NCI-H1417 treated with DMSO at 0.1 percent for 48 hours (cell line): Measurements from ENCODE around the gene FLOT1.
"Not testable (repeated sequence)": the region's sequence is repeated elsewhere in the genome, so short reads cannot be mapped to it uniquely, and the experiment has no call there.

Source experiments
- DNase-seq: peaks from one replicate; lab custom pipeline; 2025; lab: John Stamatoyannopoulos, UW

Gene FLOT1

DNA sequence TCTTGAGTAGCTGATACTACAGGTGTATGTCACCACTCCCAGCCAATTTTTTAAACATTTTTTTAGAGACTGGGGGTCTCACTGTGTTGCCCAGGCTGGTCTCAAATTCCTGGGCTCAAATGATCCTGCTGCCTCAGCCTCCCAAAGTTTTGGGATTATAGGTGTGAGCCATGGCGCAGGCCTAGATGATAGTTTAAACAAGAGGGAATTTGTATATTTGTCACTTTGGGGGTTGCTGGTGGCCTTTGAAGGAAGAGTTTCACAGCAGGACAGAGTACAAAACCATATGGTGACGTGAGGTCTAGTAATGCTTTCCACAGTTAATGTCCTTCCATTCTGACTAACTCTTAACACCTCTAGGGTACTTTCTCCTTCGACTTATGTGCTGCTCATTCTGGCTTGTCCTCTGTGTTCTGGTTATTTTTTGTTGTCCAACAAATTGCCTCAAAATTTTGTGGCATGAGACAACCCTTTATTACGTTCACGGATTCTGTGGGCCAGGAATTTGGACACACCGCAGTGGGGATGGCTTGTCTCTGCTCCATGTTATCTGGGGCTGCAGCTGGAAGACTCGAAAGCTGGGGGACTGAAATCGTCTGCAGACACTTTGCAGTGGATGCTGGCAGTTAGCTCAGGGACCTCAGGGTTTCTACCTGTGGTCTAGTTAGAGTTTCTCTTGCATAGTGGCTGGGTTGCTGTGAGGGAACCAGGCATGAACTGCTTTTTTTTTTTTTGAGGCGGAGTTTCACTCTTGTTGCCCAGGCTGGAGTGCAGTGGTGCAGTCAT lies 24.9 kb upstream of the FLOT1 start:
- DNase-seq: no peak

DNA sequence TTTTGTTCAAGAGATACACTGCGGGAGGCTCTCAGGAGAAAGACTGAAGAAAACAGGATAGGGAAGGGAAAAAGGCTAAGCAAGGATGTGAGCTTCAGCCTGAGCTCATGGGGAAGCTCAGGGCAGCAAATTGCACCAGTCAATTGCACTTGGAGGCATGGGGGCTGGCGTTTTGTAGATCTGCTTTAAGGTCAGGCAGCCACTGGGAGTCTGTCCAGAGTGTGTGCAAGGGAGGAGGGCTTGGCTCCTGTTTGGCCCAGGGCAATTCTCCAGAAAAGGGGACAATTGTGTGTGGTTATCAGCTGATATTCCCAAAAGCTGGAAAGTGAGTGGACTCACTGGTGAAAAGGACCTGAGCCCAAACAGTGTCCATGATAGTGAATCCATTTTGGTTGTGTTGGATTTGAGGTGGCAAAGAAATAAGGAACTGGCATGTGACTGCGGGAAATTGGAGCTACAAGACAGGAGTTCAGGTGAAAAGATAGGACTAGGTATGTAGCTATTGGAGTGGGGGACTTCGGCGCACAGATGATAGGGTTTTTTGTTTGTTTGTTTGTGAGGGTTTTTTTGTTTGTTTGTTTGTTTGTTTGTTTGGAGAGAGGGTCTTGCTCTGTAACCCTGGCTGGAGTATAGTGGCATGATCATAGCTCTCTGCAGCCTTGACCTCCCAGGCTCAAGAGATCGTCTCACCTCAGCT lies 24.1 kb upstream of the FLOT1 start:
- DNase-seq: no peak

DNA sequence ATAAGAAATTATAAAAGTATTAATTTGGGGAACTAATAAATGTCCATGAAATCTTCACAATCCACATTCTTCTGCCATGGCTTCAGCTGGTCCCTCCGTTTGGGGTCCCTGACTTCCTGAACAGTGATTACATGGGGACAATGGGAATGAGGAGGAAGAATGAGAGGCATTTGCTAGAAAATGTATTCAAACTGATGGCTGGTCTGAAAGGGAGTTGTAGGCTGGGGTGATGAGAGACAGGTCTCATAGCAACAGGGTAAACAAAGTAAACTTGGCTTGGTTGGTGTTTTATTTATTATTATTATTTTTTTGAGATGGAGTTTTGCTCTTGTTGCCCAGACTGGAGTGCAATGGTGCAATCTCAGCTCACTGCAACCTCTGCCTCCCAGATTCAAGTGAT lies 23.0 kb upstream of the FLOT1 start:
- not testable (repeated sequence) for DNase-seq

DNA sequence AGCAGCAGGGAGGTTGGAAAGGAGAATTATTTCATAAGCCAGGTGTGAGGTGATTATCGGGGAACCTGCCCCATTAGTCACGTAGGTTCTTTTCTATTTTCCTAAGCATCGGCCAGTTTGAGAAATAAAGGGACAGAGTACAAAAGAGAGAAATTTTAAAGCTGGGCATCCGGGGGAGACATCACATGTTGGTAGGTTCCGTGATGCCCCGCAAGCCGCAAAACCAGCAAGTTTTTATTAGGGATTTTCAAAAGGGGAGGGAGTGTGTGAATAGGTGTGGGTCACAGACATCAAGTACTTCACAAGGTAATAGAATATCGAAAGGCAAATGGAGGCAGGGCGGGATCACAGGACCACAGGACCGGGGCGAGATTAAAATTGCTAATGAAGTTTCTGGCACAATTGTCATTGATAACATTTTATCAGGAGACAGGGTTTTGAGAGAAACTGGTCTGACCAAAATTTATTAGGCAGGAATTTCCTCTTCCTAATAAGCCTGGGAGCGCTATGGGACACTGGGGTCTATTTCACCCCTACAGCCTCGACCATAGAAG lies 22.1 kb upstream of the FLOT1 start:
- DNase-seq: not testable (repeated sequence)

DNA sequence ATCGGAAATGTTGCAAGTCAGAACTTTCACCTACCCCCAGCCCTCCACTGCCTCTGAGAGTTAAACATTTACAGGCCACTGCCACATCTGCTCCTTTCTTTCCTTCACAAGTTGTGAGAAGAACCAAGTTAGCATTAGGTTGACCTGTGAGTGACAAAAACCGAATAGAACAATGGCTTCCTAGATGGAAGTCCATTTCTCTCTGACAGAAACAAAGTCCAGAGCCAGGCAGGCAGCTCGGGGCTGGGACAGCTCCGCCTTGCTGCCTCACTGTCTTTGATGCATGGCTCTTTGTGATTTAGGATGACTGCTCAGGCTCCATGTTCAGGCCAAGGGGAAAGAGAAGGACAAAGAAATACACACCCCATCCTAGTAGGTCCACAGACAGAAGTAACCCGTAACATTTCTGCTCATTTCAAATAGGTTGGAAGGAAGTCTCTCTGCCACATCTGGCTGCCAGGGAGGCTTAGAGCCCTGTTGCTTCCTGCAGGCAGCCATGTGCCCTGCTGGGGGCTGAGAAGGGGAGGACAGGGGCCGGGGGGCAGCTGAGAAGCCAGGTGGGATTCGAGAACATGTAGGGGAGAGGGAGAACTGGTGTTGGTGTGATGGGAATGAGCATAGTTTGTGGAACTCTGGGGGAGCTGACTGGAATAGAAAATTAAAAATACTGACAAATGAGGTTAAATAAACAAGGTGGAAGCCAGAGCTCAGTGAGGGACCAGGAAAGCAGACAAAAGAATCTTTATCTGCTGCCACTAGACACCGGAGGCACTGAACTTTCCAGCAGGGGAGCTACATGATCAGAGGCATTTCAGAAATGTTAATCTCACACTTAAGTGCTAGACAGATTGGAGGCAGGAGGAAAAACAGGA lies 21.4 kb upstream of the FLOT1 start:
- peak; percentile 44 for DNase-seq

DNA sequence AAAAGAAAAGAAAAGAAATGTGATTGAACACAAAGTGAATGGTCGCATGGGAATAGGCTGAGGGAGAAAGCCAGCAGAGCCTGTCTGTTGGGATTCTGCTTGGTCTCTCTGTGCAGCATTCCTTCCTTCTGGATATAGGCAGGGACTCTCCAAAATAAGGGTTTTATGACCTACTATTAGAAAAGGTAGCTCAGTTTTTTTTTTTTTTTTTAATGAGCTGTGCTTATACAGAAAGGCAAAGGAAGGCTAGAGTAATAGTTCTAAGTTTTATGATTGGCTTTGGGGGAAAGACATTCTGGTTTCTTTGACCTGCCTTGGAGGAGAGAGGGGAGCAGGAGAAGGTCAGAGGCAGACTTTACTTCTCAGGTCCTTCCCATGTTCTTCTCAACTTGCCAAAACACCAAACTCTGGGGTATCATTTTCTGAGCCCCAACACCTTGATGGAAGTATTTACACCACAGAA lies 20.7 kb upstream of the FLOT1 start:
- no peak for DNase-seq

DNA sequence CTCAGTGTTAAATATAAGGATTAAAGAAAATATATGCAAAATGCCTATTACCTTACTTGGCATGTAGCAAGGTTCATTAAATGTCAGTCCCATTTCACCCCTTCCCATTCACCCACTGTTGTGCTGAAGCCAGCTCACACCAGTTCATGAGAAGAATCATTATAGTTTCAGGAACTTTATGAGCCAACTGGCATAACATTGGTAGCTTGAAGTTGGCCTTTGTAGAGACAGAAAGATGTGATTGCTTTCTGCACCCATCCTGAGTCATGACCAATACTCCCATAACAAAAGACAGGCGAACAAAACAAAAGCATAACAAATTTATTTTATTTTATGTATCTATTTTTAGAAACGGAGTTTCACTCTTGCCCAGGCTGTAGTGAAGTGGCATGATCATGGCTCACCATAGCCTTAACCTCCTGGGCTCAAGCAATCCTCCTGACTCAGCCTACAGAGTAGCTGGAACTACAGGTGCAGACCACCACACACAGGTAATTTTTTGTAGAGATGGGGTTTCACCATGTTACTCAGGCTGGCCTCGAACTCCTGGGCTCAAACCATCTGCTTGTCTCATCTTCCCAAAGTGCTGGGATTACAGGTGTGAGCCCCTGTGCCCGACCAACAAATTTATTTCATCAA lies 19.4 kb upstream of the FLOT1 start:
- DNase-seq: no peak

DNA sequence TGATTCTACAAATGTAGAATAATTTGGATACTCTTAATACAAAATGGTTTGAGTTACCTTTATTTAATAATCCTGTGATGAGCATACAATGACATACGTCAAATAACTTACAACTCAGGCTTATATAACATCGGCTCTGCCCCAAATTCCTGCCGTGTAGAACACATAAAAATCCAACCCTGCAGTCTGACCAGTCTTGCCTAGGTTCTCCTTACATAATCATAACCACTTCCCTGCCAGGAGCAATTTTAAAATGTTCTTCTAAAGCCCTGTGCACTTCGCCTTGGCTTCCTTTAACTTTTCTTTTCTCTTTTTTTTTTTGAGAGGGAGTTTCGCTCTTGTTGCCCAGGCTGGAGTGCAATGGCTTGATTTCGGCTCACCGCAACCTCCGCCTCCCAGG lies 18.1 kb upstream of the FLOT1 start:
- DNase-seq: no peak

DNA sequence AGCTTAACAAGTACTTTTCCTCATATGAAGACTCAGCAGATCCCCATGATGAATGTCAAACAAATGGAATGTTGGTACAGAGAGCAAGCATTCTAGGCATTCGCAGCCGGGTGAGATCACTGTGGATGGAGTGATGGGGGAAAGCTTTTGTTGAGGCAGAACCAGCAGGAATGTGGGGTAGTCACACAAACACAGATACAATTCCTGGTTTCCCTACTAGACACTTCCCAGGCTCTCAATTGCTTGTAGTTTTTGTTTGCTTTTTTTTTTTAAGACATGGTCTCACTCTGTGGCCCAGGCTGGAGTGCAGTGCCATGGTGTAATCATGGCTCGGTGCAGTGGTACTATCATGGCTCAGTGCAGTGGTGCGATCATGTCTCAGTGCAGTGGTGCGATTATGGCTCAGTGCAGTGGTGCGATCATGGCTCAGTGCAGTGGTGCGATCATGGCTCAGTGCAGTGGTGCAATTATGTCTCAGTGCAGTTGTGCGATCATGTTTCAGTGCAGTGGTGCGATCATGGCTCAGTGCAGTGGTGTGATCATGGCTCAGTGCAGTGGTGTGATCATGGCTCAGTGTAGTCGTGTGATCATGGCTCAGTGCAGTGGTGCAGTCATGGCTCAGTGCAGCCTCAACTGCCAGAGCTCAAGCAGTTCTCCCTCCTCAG lies 17.2 kb upstream of the FLOT1 start:
- DNase-seq: no peak

DNA sequence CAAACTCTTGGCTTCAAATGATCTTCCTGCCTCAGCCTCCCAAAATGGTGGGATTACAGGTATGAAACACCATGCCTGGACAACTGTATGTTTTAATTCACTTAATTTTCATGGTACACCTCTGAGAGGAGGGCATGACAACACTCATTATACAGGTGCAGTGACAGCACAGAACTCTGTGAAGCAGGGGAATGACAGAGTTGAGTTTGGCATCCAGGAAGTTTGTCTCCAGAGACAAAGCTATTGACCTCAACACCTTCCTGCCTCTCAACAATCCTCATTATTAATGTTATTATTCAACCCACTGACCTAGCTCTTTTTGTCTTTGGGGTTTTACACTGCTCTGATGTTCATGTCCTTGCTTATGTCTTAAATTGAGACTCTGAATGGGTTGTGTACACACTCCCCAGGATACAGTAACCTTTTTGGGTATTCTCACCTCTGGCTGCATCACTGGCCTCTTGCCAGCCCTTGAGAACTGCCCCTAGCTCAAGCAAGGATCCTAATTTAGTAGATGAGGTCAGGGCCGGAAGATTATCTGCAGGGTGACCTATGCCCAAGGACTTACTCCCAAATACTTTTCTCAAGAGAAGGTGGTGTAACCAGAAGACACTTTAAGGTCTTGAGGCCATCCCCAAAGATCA lies 14.9 kb upstream of the FLOT1 start:
- no peak for DNase-seq

DNA sequence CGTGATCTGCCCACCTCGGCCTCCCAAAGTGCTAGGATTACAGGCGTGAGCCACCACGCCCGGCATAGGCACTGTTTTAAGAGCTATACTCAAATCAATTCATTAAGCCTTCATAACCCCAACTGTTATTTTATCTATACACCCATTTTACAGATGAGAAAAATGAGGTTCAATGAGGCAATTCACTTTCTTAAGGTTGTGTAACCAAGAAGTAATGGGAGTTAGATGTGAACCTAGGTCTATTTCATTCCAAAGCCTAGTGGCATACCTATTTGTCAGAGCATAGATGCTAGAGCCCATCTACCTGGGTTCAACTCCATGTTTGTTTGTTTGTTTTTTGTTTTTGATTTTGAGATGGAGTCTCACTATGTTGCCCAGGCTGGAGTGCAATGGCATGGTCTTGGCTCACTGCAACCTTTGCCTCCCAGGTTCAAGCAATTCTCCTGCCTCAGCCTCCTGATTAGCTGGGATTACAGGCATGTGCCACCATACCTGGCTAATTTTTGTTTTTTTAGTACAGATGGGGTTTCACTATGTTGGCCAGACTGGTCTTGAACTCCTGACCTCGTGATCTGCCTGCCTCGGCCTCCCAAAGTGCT lies 14.0 kb upstream of the FLOT1 start:
- not testable (repeated sequence) for DNase-seq

DNA sequence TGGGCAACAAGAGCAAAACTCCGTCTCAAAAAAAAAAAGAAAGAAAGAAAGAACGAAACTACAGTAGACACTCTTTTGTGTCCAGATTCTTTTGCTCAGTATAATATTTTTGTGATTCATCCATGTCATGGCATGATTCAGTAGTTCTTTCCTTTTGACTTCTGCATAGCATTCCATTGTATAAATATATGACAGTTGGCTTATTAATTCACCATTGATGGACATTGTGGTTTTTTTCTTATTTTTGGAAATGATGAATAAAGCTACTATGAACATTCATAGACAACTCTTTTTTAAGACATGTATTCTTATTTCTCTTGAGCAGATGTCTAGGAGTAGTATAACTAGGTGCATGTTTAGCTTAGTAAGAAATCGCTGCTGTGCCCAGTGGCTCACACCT lies 12.1 kb upstream of the FLOT1 start:
- DNase-seq: no peak

DNA sequence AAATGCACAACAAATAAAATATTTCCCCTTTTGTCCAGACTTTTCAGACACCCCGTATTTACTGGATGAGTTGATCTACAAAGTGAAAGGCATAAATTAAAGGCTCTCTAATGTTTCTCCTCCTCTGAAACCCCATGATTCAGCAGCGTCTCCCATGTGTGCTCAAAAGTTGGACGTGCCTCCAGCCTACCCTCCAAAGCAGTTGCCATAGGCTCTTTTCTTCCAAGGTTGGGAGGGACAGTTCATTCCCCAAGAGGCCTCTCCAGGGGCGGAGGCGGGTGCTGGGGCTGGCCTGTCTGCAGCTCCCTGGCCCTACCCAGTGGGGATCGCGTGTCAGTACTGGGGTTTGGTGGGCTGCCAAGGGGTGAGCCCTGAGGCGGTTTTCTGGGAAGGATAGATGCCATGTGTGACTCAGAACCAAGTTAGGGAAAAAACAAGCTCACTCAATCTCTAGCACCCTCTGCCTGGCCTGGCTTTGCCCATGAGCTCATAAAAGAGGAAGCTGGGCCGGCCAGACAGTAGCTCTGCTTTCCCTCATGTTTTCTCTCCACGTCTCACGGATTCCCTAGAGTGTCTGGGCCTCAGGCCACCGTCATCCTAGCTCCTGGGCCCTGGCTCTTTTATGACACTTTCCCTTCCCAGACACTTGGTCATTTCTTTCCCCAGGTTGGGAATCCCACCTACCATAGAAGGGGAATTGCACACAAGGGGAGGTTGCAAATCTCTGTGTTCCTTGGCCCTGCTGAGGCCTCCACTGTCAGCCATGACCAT lies 9.9 kb upstream of the FLOT1 start:
- DNase-seq: no peak

DNA sequence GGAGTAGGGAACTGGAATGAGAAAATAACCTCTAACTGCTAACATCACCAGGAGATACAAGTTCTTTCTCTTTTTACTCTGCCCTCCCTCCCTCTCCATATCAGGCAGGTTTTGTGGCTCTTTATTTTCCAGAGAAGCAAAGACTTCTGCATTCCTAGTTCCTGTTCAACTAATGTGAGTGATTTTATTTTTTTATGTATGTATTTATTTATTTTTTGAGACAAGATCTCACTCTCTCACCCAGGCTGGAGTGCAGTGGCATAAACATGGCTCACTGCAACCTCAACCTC lies 7.8 kb upstream of the FLOT1 start:
- DNase-seq: no peak

DNA sequence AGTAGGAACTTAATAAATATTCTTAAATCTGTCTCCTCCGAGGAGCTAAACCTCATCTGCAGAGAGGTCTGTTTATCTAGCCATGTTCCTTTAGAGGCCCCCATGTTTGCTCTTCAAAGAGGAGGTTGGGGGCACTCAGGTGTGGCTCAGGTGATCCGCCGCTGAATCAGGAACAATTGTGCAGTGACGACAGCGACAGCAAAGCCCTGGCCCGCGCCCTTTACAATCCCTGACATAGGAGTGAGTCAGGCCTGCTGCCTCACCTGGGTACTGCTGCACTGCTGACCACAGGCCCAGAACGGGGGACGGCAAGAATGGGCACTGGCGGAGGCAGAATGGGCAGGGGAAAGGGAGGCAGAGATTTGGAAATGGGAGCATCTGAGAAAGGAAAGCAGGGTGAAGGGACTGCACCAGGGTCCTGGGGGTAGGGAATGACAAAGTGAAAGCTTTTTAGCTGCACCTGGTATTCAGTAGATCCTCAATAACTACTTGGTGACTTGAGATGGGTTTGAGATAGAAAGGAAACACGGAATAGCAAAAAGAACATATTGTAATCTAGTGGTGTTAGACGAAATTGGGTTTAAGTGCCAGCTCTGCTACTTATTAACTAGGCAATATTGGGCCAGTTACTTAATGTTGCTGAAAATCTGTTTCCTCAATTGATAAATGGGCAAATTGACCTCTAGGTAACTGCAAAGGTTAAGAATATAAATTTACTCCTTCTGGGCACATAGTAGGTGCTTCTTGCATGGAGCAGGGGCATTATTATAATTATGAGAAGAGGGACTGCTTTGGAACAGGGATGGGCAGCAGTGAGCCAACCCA lies 7.3 kb upstream of the FLOT1 start:
- no peak for DNase-seq

DNA sequence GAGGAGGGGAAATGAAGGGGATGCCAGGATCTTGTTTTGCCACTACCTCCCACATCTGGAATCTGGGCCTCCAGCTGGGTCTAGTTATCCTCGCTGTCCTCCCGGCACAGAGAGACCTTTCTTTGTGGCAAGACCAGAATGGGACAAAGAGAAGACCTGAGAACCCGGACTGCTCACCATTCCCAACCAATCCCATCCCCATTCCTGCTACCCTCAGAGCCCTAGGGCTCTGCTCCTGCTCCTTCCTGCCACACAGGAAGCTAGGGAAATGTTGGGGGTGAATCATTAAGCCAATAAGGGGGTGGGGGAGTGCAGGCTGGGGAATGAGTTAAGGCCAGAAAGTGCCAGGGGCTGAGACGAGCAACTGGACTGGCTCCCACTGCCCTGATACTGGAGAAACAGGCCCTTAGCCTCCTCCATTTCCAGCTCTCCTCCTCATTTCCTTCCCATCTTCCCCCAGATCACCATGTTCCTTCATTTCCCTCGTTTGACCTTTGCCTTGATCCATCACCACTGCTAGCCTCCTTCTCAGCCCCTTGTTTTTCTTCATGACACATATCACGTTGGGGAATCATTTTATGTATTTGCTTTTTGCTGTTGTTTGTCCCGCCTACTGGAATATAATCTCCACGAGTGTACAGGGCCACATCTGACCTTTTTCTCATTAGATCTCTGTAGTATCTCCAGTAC lies 6.5 kb upstream of the FLOT1 start:
- no peak for DNase-seq

DNA sequence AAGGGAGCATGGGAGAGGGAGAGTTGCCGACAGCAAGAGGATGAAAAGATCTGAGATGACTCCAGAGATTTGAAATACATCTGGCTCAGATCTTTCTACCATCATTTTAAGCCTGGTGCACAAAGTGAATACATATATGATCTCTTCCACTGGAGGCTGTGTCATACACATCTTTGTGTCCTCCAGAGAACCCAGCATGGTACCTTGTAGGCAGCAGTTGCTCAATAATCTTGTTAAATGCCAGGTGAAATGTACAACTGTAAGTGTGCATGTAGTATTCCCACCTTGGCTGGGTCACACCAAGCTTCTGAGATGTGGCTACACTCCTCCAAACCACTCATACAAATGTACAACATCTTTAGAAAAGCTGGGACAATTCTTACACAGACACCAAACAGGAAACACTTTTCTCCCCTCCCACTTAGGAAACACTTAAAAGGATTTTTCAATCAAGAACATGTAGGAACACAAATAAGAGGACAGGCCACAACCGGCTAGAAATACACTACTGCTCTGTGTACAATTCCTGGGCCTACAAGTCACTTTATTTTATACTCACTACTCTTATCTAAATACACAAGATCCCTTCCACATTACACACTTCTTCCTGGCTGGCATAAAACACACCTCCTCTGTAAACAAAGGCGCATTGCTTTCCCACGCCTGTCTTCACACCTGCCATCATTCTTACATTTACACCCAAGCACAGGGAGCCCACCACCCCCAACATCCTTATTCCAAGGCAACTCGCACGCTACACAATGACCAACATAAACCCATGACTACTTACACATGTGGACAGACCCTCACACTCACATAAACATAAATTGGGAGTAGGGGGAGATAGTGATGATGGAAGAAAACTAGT lies 5.6 kb upstream of the FLOT1 start:
- no peak for DNase-seq
